ENCODE measurements around the gene SEPTIN2. TPM values are rescaled to one million over a fixed set of nuclear protein-coding genes. Genes with fewer than 3 reads are reported as not detected.
A peak's percentile ranks its signal among the peaks of the same experiment; 100 is the strongest.

SEPTIN2 gene
- total and polyA plus RNA-seq, 2 donors (not counting 3 experiments of a cell fraction or from before 2014, with no cell fraction given): 427 to 512 TPM

DNA sequence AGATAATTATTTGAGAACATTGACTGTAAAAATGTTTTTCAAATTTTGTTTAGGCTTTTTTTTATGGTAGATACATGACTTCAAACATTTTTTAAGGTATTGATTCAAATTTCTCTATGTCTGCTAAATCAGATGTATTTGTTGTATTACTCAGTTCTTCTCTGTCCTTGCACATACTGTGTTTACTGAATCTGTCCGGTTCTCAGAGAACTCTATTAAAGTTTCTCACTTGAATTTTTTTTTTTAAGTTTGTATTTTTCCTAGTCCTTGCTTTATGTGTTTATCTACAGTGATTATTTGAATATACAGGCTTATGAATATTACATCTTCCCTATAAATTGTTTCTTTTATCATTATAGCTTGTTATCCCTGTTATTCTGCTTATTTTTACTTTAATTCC lies 5.3 kb downstream of the SEPTIN2 start:
- no peak for FAIRE-seq
- BruUV-seq (replicated peaks): no TSS peak
- TF ChIP-seq JUN (IDR thresholded peaks at IDR 0.05; ENCODE audit: borderline replicate concordance, insufficient read depth, insufficient read length, low read depth) (no peak), MYC (IDR thresholded peaks at IDR 0.05; ENCODE audit: low read depth, low read length) (no peak), FOS (IDR thresholded peaks at IDR 0.05; ENCODE audit: borderline replicate concordance, insufficient read depth, low read length) (no peak), POLR2AphosphoS5 (IDR thresholded peaks at IDR 0.05; ENCODE audit: insufficient read depth, low read depth, low read length) (no peak), CTCF (IDR thresholded peaks at IDR 0.05; ENCODE audit: extremely low read depth in 1 of 2, insufficient read depth in 1 of 2, low read depth in 1 of 2, low read length in 2 of 2) (no peak), EZH2 (IDR thresholded peaks at IDR 0.05; ENCODE audit: borderline replicate concordance, low read depth, low read length, severe bottlenecking) (no peak), GATA2 (IDR thresholded peaks at IDR 0.05; ENCODE audit: insufficient read depth, insufficient read length, low read depth, low read length) (no peak), POLR2A (IDR thresholded peaks at IDR 0.05; ENCODE audit: low read depth, low read length) (no peak)
- TF ChIP-seq, protein P1, sequence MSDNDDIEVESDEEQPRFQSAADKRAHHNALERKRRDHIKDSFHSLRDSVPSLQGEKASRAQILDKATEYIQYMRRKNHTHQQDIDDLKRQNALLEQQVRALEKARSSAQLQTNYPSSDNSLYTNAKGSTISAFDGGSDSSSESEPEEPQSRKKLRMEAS (IDR thresholded peaks at IDR 0.05; ENCODE audit: insufficient read depth, insufficient read length): no peak
- Histone ChIP-seq H2AFZ (ENCODE audit: low read depth, low read length) (no peak overlapping the region), H3K9me1 (replicated peaks; ENCODE audit: control insufficient read depth, extremely low read depth, insufficient read depth, low read length) (no peaks in the 10 kb centered on the region), H3K4me2 (ENCODE audit: insufficient read depth, low read length) (peak overlapping the region; percentile 74), H3K9me3 (replicated peaks; ENCODE audit: control insufficient read depth, insufficient read depth, low read length) (no peaks in the 10 kb centered on the region), H3K27ac (ENCODE audit: insufficient read depth, low read depth, low read length) (no peak overlapping the region), H3K4me1 (ENCODE audit: control insufficient read depth, extremely low read depth, insufficient read depth, low read length) (peaks cover 53% of the 10 kb centered on the region), H3K27me3 (ENCODE audit: control insufficient read depth in 2 of 2, insufficient read depth in 2 of 2, low read length in 2 of 2) (no peaks in the 10 kb centered on the region), H3K36me3 (ENCODE audit: control insufficient read depth in 2 of 2, extremely low read depth in 1 of 2, insufficient read depth in 2 of 2, low read length in 2 of 2) (peaks cover 6 to 7% of the 10 kb centered on the region in 2 experiments), H3K79me2 (ENCODE audit: control insufficient read depth, insufficient read depth, low read length) (peaks cover 99% of the 10 kb centered on the region), H3K9ac (replicated peaks; ENCODE audit: extremely low read depth, insufficient read depth, low read length) (peak overlapping the region; percentile 26), H3K4me3 (replicated peaks in 1 of 3; ENCODE audit: insufficient read depth in 1 of 3, low read depth in 1 of 3, low read length in 3 of 3) (no peak overlapping the region), H4K20me1 (replicated peaks; ENCODE audit: control insufficient read depth, extremely low read depth, insufficient read depth, low read length) (peaks cover 13% of the 10 kb centered on the region)
- ChIA-PET CTCF (no interaction called here), POLR2A (no interaction called here)
- intact Hi-C loops (cut with micrococcal nuclease): no loop called here
- DNase-seq (ENCODE audit: low read depth, low spot score): no peak
- dilution Hi-C loops (cut with MboI; ENCODE audit: extremely low pct_ligation_motif_present, low sequenced_read_pairs): no loop called here
